Omental fat pad (tissue), 4 donors: ENCODE results near the gene PDE6H. TPM values are rescaled to one million over a fixed set of nuclear protein-coding genes. Genes with fewer than 3 reads are reported as not detected.

ENCODE experiments used
- ATAC-seq: fragments of 150-250 bp; one replicate; pipeline ENCODE4 v1.9.1; 2016; ENCODE audit warnings: mild to moderate bottlenecking, moderate library complexity; ENCODE audit not compliant: low FRiP score
- DNase-seq: peaks from one replicate; pipeline ENCODE4 v3.0.0-alpha.2; 2019; ENCODE audit warnings: low spot score
- CTCF ChIP-seq, 3 donors: fragments of 450-650 bp; IDR thresholded peaks; one replicate each; pipeline ENCODE4 v1.5.1; 2016 to 2017; ENCODE audit warnings: antibody characterized with exemption in 3 of 3, mild to moderate bottlenecking in 3 of 3, moderate library complexity in 2 of 3
- total RNA-seq, 4 donors: library from RNA; depleted of rRNA; stranded (reverse); fragments of >200 nt; gene quantifications; one replicate each; pipeline ENCODE4 v1.1.0, GENCODE V29; 2016

PDE6H gene
- total RNA-seq, 4 donors from 2014 or later, result not detected

GRCh38 chr12:14981049-14981448 is 8.2 kb downstream of the PDE6H start:
- ATAC-seq (no peak), DNase-seq (no peak)
- no peak for TF ChIP-seq CTCF (IDR thresholded peaks at IDR 0.05)

GRCh38 chr12:14982562-14982961 is 9.7 kb downstream of the PDE6H start:
- DNase-seq (no peak), ATAC-seq (no peak)
- no peak for TF ChIP-seq CTCF (IDR thresholded peaks at IDR 0.05)

GRCh38 chr12:14982991-14983390 is 10.1 kb downstream of the PDE6H start:
- TF ChIP-seq CTCF (IDR thresholded peaks at IDR 0.05), result no peak
- DNase-seq (no peak), ATAC-seq (no peak)

GRCh38 chr12:14984036-14984435 is 11.2 kb downstream of the PDE6H start:
- ATAC-seq (no peak), DNase-seq (no peak)
- no peak for TF ChIP-seq CTCF (IDR thresholded peaks at IDR 0.05)

GRCh38 chr12:14984766-14985285 is 12.0 kb downstream of the PDE6H start:
- DNase-seq (no peak), ATAC-seq (no peak)
- no peak for TF ChIP-seq CTCF (IDR thresholded peaks at IDR 0.05)

GRCh38 chr12:14986449-14986848 is 13.6 kb downstream of the PDE6H start:
- no peak for TF ChIP-seq CTCF (IDR thresholded peaks at IDR 0.05)
- DNase-seq (no peak), ATAC-seq (no peak)

- no peak for DNase-seq
- TF ChIP-seq CTCF (IDR thresholded peaks at IDR 0.05), result no peak
- no peak for ATAC-seq
Observed at GRCh38 chr12:14988035-14988434, 15.2 kb downstream of the PDE6H start.
